Endothelial cell of umbilical vein (primary cell): ENCODE measurements around the gene SLIT1.

Experiments
- EZH2 ChIP-seq: IDR thresholded peaks from 2 replicates; pipeline ENCODE4 v1.6.1; 2012; ENCODE audit warnings: borderline replicate concordance, low read depth, mild to moderate bottlenecking, moderate library complexity, low read length, inconsistent platforms; ENCODE audit not compliant: severe bottlenecking
- JUN ChIP-seq: IDR thresholded peaks from 2 replicates; pipeline ENCODE4 v1.6.1; 2011; ENCODE audit warnings: borderline replicate concordance, low read depth; ENCODE audit not compliant: insufficient read length, insufficient read depth
- MYC ChIP-seq: IDR thresholded peaks from one replicate; pipeline ENCODE4 v1.6.1; 2011; ENCODE audit warnings: mild to moderate bottlenecking, low read depth, low read length
- POLR2A ChIP-seq: IDR thresholded peaks from 2 replicates; pipeline ENCODE4 v1.6.1; 2012; ENCODE audit warnings: low read depth, mild to moderate bottlenecking, control low read depth, low read length
- POLR2AphosphoS5 ChIP-seq: IDR thresholded peaks from 2 replicates; pipeline ENCODE4 v1.6.1; 2012; ENCODE audit warnings: low read depth, mild to moderate bottlenecking, control low read depth, low read length, moderate library complexity; ENCODE audit not compliant: insufficient read depth
- TF ChIP-seq, protein P1 (sequence below), 2 donors: IDR thresholded peaks; 1 replicate in 1 of 2; 2 replicates in 1 of 2; pipeline ENCODE4 v1.5.1; 2011; ENCODE audit warnings: low read length in 2 of 2, mild to moderate bottlenecking in 2 of 2, moderate library complexity in 2 of 2, control low read depth in 1 of 2, inconsistent platforms in 1 of 2, low read depth in 1 of 2; ENCODE audit not compliant: insufficient read depth in 1 of 2; ENCODE audit errors: extremely low read depth in 1 of 2
- TF ChIP-seq, protein P2 (sequence below): IDR thresholded peaks from 2 replicates; pipeline ENCODE4 v1.6.1; 2011; ENCODE audit not compliant: insufficient read depth, insufficient read length

DNA sequence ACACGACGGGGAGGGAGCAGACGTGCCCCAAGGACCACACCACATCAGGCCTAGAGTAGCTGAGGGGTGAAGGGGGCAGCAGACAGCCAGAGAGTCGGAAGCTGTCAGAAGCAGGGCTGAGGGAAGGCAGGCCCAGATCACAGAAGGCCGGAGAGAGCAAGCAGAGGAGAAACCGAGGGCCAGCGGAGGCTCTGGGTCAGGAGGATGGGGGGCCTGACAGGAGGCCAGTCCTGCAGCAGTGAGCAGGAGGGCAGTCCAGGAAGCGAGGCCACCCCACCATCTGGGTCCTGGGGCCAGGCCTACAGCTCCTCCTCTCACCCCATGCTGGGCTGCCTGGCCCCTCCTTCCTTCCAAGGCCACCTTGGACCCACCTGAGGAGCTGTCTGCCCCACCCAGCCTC, 20.3 kb downstream of the SLIT1 start:
- TF ChIP-seq, protein P1, sequence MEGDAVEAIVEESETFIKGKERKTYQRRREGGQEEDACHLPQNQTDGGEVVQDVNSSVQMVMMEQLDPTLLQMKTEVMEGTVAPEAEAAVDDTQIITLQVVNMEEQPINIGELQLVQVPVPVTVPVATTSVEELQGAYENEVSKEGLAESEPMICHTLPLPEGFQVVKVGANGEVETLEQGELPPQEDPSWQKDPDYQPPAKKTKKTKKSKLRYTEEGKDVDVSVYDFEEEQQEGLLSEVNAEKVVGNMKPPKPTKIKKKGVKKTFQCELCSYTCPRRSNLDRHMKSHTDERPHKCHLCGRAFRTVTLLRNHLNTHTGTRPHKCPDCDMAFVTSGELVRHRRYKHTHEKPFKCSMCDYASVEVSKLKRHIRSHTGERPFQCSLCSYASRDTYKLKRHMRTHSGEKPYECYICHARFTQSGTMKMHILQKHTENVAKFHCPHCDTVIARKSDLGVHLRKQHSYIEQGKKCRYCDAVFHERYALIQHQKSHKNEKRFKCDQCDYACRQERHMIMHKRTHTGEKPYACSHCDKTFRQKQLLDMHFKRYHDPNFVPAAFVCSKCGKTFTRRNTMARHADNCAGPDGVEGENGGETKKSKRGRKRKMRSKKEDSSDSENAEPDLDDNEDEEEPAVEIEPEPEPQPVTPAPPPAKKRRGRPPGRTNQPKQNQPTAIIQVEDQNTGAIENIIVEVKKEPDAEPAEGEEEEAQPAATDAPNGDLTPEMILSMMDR (IDR thresholded peaks at IDR 0.05; ENCODE audit: extremely low read depth in 1 of 2, insufficient read depth in 1 of 2, low read depth in 1 of 2, low read length in 2 of 2), result no peak
- no peak for TF ChIP-seq POLR2A
- TF ChIP-seq, protein P2, sequence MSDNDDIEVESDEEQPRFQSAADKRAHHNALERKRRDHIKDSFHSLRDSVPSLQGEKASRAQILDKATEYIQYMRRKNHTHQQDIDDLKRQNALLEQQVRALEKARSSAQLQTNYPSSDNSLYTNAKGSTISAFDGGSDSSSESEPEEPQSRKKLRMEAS, result no peak
- TF ChIP-seq POLR2AphosphoS5, result no peak
- TF ChIP-seq JUN, result no peak
- TF ChIP-seq EZH2, result no peak
- TF ChIP-seq MYC, result no peak
